ENCODE data around the gene LSM10. TPM values are rescaled to one million over a fixed set of nuclear protein-coding genes. Genes with fewer than 3 reads are reported as not detected.

The LSM10 gene
- total and polyA plus RNA-seq, 2 donors (not counting 3 experiments of a cell fraction or from before 2014, with no cell fraction given) = 38.2 to 76.9 TPM

GRCh38 chr1:36389261-36389660 is 8.4 kb downstream of the LSM10 start:
- dilution Hi-C loops (cut with MboI; ENCODE audit: extremely low pct_ligation_motif_present, low sequenced_read_pairs) = no loop called here
- Histone ChIP-seq H3K9ac (replicated peaks; ENCODE audit: extremely low read depth, insufficient read depth, low read length) (no peak overlapping the region), H3K79me2 (ENCODE audit: control insufficient read depth, insufficient read depth, low read length) (peaks cover 12% of the 10 kb centered on the region), H3K36me3 (ENCODE audit: control insufficient read depth in 2 of 2, extremely low read depth in 1 of 2, insufficient read depth in 2 of 2, low read length in 2 of 2) (peaks cover 0 to 16% of the 10 kb centered on the region in 2 experiments), H4K20me1 (replicated peaks; ENCODE audit: control insufficient read depth, extremely low read depth, insufficient read depth, low read length) (no peaks in the 10 kb centered on the region), H3K9me1 (replicated peaks; ENCODE audit: control insufficient read depth, extremely low read depth, insufficient read depth, low read length) (no peaks in the 10 kb centered on the region), H3K9me3 (replicated peaks; ENCODE audit: control insufficient read depth, insufficient read depth, low read length) (no peaks in the 10 kb centered on the region), H3K27me3 (ENCODE audit: control insufficient read depth in 2 of 2, insufficient read depth in 2 of 2, low read length in 2 of 2) (no peaks in the 10 kb centered on the region), H3K4me2 (ENCODE audit: insufficient read depth, low read length) (no peak overlapping the region), H3K27ac (ENCODE audit: insufficient read depth, low read depth, low read length) (no peak overlapping the region), H3K4me1 (ENCODE audit: control insufficient read depth, extremely low read depth, insufficient read depth, low read length) (peaks cover 22% of the 10 kb centered on the region), H2AFZ (ENCODE audit: low read depth, low read length) (no peak overlapping the region), H3K4me3 (replicated peaks in 1 of 3; ENCODE audit: insufficient read depth in 1 of 3, low read depth in 1 of 3, low read length in 3 of 3) (no peak overlapping the region)
- TF ChIP-seq, protein P1, sequence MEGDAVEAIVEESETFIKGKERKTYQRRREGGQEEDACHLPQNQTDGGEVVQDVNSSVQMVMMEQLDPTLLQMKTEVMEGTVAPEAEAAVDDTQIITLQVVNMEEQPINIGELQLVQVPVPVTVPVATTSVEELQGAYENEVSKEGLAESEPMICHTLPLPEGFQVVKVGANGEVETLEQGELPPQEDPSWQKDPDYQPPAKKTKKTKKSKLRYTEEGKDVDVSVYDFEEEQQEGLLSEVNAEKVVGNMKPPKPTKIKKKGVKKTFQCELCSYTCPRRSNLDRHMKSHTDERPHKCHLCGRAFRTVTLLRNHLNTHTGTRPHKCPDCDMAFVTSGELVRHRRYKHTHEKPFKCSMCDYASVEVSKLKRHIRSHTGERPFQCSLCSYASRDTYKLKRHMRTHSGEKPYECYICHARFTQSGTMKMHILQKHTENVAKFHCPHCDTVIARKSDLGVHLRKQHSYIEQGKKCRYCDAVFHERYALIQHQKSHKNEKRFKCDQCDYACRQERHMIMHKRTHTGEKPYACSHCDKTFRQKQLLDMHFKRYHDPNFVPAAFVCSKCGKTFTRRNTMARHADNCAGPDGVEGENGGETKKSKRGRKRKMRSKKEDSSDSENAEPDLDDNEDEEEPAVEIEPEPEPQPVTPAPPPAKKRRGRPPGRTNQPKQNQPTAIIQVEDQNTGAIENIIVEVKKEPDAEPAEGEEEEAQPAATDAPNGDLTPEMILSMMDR (IDR thresholded peaks at IDR 0.05; ENCODE audit: extremely low read depth in 1 of 2, insufficient read depth in 1 of 2, low read depth in 1 of 2, low read length in 2 of 2) = no peak
- TF ChIP-seq FOS (IDR thresholded peaks at IDR 0.05; ENCODE audit: borderline replicate concordance, insufficient read depth, low read length) = no peak
- TF ChIP-seq EZH2 (IDR thresholded peaks at IDR 0.05; ENCODE audit: borderline replicate concordance, low read depth, low read length, severe bottlenecking) = no peak
- TF ChIP-seq JUN (IDR thresholded peaks at IDR 0.05; ENCODE audit: borderline replicate concordance, insufficient read depth, insufficient read length, low read depth) = no peak
- TF ChIP-seq MYC (IDR thresholded peaks at IDR 0.05; ENCODE audit: low read depth, low read length) = no peak
- TF ChIP-seq, protein P2, sequence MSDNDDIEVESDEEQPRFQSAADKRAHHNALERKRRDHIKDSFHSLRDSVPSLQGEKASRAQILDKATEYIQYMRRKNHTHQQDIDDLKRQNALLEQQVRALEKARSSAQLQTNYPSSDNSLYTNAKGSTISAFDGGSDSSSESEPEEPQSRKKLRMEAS (IDR thresholded peaks at IDR 0.05; ENCODE audit: insufficient read depth, insufficient read length) = no peak
- TF ChIP-seq POLR2AphosphoS5 (IDR thresholded peaks at IDR 0.05; ENCODE audit: insufficient read depth, low read depth, low read length) = no peak
- no peak for TF ChIP-seq POLR2A (IDR thresholded peaks at IDR 0.05; ENCODE audit: low read depth, low read length)
- TF ChIP-seq GATA2 (IDR thresholded peaks at IDR 0.05; ENCODE audit: insufficient read depth, insufficient read length, low read depth, low read length) = no peak
- CTCF ChIA-PET = interaction anchor here (1.0 to 4.7 kb wide), 3 partner anchors 11 to 89 kb away, joined by 4 to 55 read pairs (median 4); no protein-coding TSS in a partner anchor
- DNase-seq (ENCODE audit: low read depth, low spot score) = no peak
- no peak for FAIRE-seq
- intact Hi-C loops (cut with micrococcal nuclease) = loop anchor here (5.0 kb wide), 1 partner anchor 1088 kb away; no protein-coding TSS in a partner anchor
- POLR2A ChIA-PET = no interaction called here
- no TSS peak for BruUV-seq (replicated peaks)

Measured in endothelial cell of umbilical vein (primary cell).